ENCODE measurements around the gene SEC23B. TPM values are rescaled to one million over a fixed set of nuclear protein-coding genes. Genes with fewer than 3 reads are reported as not detected.
A peak's percentile ranks its signal among the peaks of the same experiment; 100 is the strongest.

Gene SEC23B
- total RNA-seq, 2 experiments from 2014 or later = 88.5 to 89.3 TPM

- Mint-ChIP-seq H3K9me3 (no peaks in the 10 kb centered on the region), H3K4me1 (ENCODE audit: low read depth) (no peaks in the 10 kb centered on the region), H3K4me3 (no peak overlapping the region), H3K27me3 (no peaks in the 10 kb centered on the region), H3K36me3 (ENCODE audit: low read depth) (peaks cover 21% of the 10 kb centered on the region), H3K27ac (no peak overlapping the region)
- ATAC-seq = no peak
- TF ChIP-seq CTCF (IDR thresholded peaks at IDR 0.05) = no peak
- no peak for DNase-seq
- CTCF ChIA-PET = interaction anchor here (2.5 kb wide), 1 partner anchor 19 kb away, joined by 5 read pairs; no protein-coding TSS in a partner anchor
- intact Hi-C loops (cut with micrococcal nuclease) = no loop called here
- POLR2A ChIA-PET = interaction anchor here (0.7 kb wide), 1 partner anchor 10 kb away, joined by 3 read pairs; the partner anchor contains the start of genes DZANK1 and POLR3F
Measured at GRCh38 chr20:18477218-18477617, 30.5 kb upstream of the SEC23B start.

GRCh38 chr20:18477821-18478220 is 29.9 kb upstream of the SEC23B start:
- DNase-seq (no peak), ATAC-seq (no peak)
- H3K4me1 Mint-ChIP-seq (ENCODE audit: low read depth) = no peaks in the 10 kb centered on the region
- intact Hi-C loops (cut with micrococcal nuclease) = no loop called here
- CTCF ChIA-PET = interaction anchor here (2.5 kb wide), 1 partner anchor 18 kb away, joined by 5 read pairs; no protein-coding TSS in a partner anchor
- no peak overlapping the region for H3K4me3 Mint-ChIP-seq
- POLR2A ChIA-PET = no interaction called here
- H3K27ac Mint-ChIP-seq = no peak overlapping the region
- TF ChIP-seq CTCF (IDR thresholded peaks at IDR 0.05) = no peak
- peaks cover 21% of the 10 kb centered on the region for H3K36me3 Mint-ChIP-seq (ENCODE audit: low read depth)
- no peaks in the 10 kb centered on the region for H3K9me3 Mint-ChIP-seq
- no peaks in the 10 kb centered on the region for H3K27me3 Mint-ChIP-seq

- H3K4me1 Mint-ChIP-seq (ENCODE audit: low read depth) = no peaks in the 10 kb centered on the region
- ChIA-PET POLR2A (no interaction called here), CTCF (no interaction called here)
- no peak for ATAC-seq
- intact Hi-C loops (cut with micrococcal nuclease) = no loop called here
- no peak for DNase-seq
- H3K27ac Mint-ChIP-seq = no peak overlapping the region
- H3K9me3 Mint-ChIP-seq = no peaks in the 10 kb centered on the region
- peaks cover 8% of the 10 kb centered on the region for H3K36me3 Mint-ChIP-seq (ENCODE audit: low read depth)
- no peak for TF ChIP-seq CTCF (IDR thresholded peaks at IDR 0.05)
- H3K27me3 Mint-ChIP-seq = no peaks in the 10 kb centered on the region
- H3K4me3 Mint-ChIP-seq = no peak overlapping the region
Measured at GRCh38 chr20:18481596-18481995, 26.1 kb upstream of the SEC23B start.

GRCh38 chr20:18488301-18488700 is 19.4 kb upstream of the SEC23B start:
- no peaks in the 10 kb centered on the region for H3K9me3 Mint-ChIP-seq
- H3K36me3 Mint-ChIP-seq (ENCODE audit: low read depth) = peaks cover 20% of the 10 kb centered on the region
- ChIA-PET CTCF (no interaction called here), POLR2A (interaction anchor here (0.7 to 1.0 kb wide), 2 partner anchors 9 to 21 kb away, joined by 3 read pairs; partner anchors contain the start of genes POLR3F and RBBP9)
- H3K4me3 Mint-ChIP-seq = no peak overlapping the region
- intact Hi-C loops (cut with micrococcal nuclease) = no loop called here
- DNase-seq (no peak), ATAC-seq (no peak)
- H3K27me3 Mint-ChIP-seq = no peaks in the 10 kb centered on the region
- H3K27ac Mint-ChIP-seq = no peak overlapping the region
- no peaks in the 10 kb centered on the region for H3K4me1 Mint-ChIP-seq (ENCODE audit: low read depth)
- TF ChIP-seq CTCF (IDR thresholded peaks at IDR 0.05) = no peak

GRCh38 chr20:18496042-18496441 is 11.7 kb upstream of the SEC23B start:
- Mint-ChIP-seq H3K36me3 (ENCODE audit: low read depth) (peaks cover 5% of the 10 kb centered on the region), H3K9me3 (no peaks in the 10 kb centered on the region), H3K27ac (peak overlapping the region; percentile 67), H3K4me3 (peak overlapping the region; percentile 99), H3K27me3 (no peaks in the 10 kb centered on the region), H3K4me1 (ENCODE audit: low read depth) (peaks cover 11% of the 10 kb centered on the region)
- intact Hi-C loops (cut with micrococcal nuclease) = no loop called here
- ChIA-PET CTCF (interaction anchor here (1.3 to 4.1 kb wide), 3 partner anchors 11 to 29 kb away, joined by 3 to 33 read pairs (median 5); partner anchors contain the start of genes POLR3F and SEC23B), POLR2A (interaction anchor here (1.3 to 4.1 kb wide), 3 partner anchors 11 to 71 kb away, joined by 4 to 43 read pairs (median 11); partner anchors contain the start of genes DZANK1, POLR3F, SEC23B and SMIM26)
- DNase-seq = peak; percentile 12
- no peak for TF ChIP-seq CTCF (IDR thresholded peaks at IDR 0.05)
- ATAC-seq = no peak
